H1 (cell line): ENCODE measurements around the gene B4GALT7. TPM values are rescaled to one million over a fixed set of nuclear protein-coding genes. Genes with fewer than 3 reads are reported as not detected.

Experiments
- CBX5 ChIP-seq: fragments of 300-800, 300-1000 bp; sonication (generic); IDR thresholded peaks from 2 replicates; pipeline ENCODE4 v1.7.1; 2016; ENCODE audit warnings: antibody characterized with exemption, low read length, low read depth
- KDM4A ChIP-seq: IDR thresholded peaks from one replicate; pipeline ENCODE4 v1.7.1; 2012; ENCODE audit warnings: low read depth, mild to moderate bottlenecking, moderate library complexity, low read length, inconsistent platforms; ENCODE audit not compliant: severe bottlenecking
- MAFK ChIP-seq: IDR thresholded peaks from 2 replicates; pipeline ENCODE4 v1.6.1; 2012; ENCODE audit warnings: low read depth, mild to moderate bottlenecking, improper control_type of control experiment, low read length
- PHF8 ChIP-seq: fragments of 200-600 bp; sonication (generic); conservative IDR thresholded peaks from 2 replicates; pipeline ENCODE4 v1.7.1; 2012; ENCODE audit warnings: low read depth, mild to moderate bottlenecking, inconsistent platforms, low read length, moderate library complexity
- POLR2A ChIP-seq, 2 experiments: IDR thresholded peaks; 1 replicate in 1 of 2; 2 replicates in 1 of 2; pipeline ENCODE4 v1.6.1; 2011; ENCODE audit warnings: low read depth in 2 of 2, low read length in 2 of 2, mild to moderate bottlenecking in 2 of 2; ENCODE audit errors: control extremely low read depth in 1 of 2
- RBBP5 ChIP-seq: IDR thresholded peaks from 2 replicates; pipeline ENCODE4 v1.7.1; 2012; ENCODE audit warnings: low read depth, mild to moderate bottlenecking, inconsistent platforms, low read length, moderate library complexity, borderline replicate concordance
- SIN3A ChIP-seq, 2 experiments: IDR thresholded peaks in 1 of 2; conservative IDR thresholded peaks in 1 of 2; 2 replicates each; pipeline ENCODE4 v1.6.1; 2011 to 2012; ENCODE audit warnings: low read length in 2 of 2, improper control_type of control experiment in 1 of 2, low read depth in 1 of 2, mild to moderate bottlenecking in 1 of 2
- SP2 ChIP-seq: IDR thresholded peaks from 2 replicates; pipeline ENCODE4 v1.6.1; 2012; ENCODE audit warnings: mild to moderate bottlenecking, low read length, inconsistent platforms
- TAF7 ChIP-seq: optimal IDR thresholded peaks from 2 replicates; pipeline ENCODE3; 2011; ENCODE audit warnings: low read depth, mild to moderate bottlenecking, inconsistent platforms, low read length, moderate library complexity, borderline replicate concordance
- polyA plus RNA-seq, 7 experiments: library from polyadenylated mRNA; depleted of rRNA in 3 of 7; stranded (reverse) in 5 of 7; unstranded in 2 of 7; fragments of >200 nt in 5 of 7; fragments of 200-250 nt in 2 of 7; gene quantifications; 1 replicate in 5 of 7; 2 replicates in 1 of 7; 4 replicates in 1 of 7; pipeline versions ENCODE4 v1.2.1 to v1.2.3, GENCODE V29; 2011 to 2013; ENCODE audit warnings: missing spikeins in 2 of 7, mixed read lengths in 2 of 7
- total RNA-seq: library from RNA; stranded (reverse); fragmentation: NEBNext Ultra II Directional; extraction: Animal tissue kit (Norgen Biotek cat#: 25700); gene quantifications from 2 replicates; pipeline ENCODE4 v1.2.1, GENCODE V29; 2021
- TF ChIP-seq, protein P1 (sequence below): IDR thresholded peaks from 2 replicates; pipeline ENCODE4 v1.6.1; 2012; ENCODE audit warnings: inconsistent platforms
- TF ChIP-seq, protein P2 (sequence below): IDR thresholded peaks from 2 replicates; pipeline ENCODE4 v1.6.1; 2011; ENCODE audit warnings: low read length, improper control_type of control experiment

Gene B4GALT7
- total and polyA plus RNA-seq, 2 of the 8 experiments (the other 6 are each of a cell fraction or from before 2014, with no cell fraction given): 18.7 to 31.9 TPM

DNA sequence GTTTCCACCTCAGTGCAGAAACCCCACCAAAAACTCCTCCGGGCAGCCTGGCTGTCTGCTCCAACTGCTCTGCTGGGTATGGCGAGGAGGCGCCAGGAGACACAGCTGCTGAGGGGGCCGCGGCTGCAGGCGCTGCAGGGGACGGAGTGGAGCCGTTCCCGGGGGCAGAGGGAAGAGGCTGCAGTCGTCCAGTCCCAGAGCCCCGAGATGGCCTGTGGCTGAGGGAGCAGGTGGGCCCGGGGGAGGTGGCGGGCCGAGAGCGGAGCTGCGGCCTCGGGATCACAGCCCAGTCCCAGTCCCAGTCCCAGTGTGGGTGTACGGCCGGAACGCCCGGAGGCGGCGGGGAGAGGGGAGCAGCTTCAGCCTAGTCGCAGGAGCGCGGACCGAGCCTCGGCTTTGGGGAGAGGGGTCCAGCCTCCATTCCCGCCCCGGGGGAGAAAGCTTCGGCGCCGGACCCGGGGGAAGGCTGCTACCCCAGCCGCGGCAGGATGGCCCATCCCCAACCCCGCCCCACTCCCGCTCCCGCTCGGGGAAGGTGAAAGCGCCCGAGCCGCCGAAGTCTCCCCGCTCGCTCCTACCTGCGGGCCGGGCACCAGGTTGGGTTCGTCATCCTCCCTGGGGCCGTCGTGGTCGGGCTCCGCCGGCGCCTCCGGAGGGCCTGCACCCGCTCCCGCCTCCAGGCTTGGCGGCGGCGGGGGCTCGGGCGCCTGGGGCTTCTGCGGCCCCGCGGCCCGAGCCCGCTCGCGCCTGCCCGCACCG is 46.1 kb upstream of the B4GALT7 start (continued):
- TF ChIP-seq, protein P1, sequence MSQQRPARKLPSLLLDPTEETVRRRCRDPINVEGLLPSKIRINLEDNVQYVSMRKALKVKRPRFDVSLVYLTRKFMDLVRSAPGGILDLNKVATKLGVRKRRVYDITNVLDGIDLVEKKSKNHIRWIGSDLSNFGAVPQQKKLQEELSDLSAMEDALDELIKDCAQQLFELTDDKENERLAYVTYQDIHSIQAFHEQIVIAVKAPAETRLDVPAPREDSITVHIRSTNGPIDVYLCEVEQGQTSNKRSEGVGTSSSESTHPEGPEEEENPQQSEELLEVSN: no peak
- TF ChIP-seq MAFK (no peak), CBX5 (no peak), KDM4A (peak; percentile 78), RBBP5 (peak; percentile 71; the same call in 1 of the 2 replicates), TAF7 (no peak), POLR2A (IDR thresholded peaks at IDR 0.05; ENCODE audit: control extremely low read depth in 1 of 2, low read depth in 2 of 2, low read length in 2 of 2) (no peak), SIN3A (conservative IDR thresholded peaks at IDR 0.05 in 1 of 2, IDR thresholded peaks at IDR 0.05 in 1 of 2; ENCODE audit: low read depth in 1 of 2, low read length in 2 of 2) (peak in 1 of 2 experiments; percentile 22; a peak in 1 of 4 replicates), PHF8 (peak; percentile 43; the same call in 1 of the 2 replicates), SP2 (no peak)
- TF ChIP-seq, protein P2, sequence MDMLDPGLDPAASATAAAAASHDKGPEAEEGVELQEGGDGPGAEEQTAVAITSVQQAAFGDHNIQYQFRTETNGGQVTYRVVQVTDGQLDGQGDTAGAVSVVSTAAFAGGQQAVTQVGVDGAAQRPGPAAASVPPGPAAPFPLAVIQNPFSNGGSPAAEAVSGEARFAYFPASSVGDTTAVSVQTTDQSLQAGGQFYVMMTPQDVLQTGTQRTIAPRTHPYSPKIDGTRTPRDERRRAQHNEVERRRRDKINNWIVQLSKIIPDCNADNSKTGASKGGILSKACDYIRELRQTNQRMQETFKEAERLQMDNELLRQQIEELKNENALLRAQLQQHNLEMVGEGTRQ: no peak
